ENCODE results near the gene SLC6A13.

DNA sequence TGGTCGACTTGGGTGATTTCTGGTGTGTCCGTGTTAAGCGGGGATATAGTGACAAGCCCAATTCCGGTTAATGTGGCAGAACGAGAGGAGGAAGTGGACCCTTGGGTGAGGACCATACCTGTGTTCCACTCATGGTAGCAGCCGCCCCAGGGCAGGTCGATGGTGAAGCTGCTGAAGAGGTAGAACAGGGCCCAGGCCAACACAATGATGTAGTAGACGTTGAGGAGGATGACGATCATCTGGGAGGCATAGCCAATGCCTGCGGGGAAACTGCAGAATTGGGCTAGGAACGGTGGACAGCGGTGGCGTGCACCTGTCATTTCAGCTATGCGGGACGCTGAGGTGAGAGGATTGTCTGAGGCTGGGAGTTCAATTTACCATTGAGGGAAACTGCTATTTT lies 20.1 kb downstream of the SLC6A13 start:
- TF ChIP-seq, protein P1, sequence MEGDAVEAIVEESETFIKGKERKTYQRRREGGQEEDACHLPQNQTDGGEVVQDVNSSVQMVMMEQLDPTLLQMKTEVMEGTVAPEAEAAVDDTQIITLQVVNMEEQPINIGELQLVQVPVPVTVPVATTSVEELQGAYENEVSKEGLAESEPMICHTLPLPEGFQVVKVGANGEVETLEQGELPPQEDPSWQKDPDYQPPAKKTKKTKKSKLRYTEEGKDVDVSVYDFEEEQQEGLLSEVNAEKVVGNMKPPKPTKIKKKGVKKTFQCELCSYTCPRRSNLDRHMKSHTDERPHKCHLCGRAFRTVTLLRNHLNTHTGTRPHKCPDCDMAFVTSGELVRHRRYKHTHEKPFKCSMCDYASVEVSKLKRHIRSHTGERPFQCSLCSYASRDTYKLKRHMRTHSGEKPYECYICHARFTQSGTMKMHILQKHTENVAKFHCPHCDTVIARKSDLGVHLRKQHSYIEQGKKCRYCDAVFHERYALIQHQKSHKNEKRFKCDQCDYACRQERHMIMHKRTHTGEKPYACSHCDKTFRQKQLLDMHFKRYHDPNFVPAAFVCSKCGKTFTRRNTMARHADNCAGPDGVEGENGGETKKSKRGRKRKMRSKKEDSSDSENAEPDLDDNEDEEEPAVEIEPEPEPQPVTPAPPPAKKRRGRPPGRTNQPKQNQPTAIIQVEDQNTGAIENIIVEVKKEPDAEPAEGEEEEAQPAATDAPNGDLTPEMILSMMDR (IDR thresholded peaks at IDR 0.05), result no peak
- no peak for TF ChIP-seq POLR2A (IDR thresholded peaks at IDR 0.05)
- no peak for TF ChIP-seq EP300 (IDR thresholded peaks at IDR 0.05)
